ENCODE results near the gene PEBP1. TPM values are rescaled to one million over a fixed set of nuclear protein-coding genes. Genes with fewer than 3 reads are reported as not detected.

PEBP1 gene
- total RNA-seq, 1 donor from 2014 or later: 168 TPM

DNA sequence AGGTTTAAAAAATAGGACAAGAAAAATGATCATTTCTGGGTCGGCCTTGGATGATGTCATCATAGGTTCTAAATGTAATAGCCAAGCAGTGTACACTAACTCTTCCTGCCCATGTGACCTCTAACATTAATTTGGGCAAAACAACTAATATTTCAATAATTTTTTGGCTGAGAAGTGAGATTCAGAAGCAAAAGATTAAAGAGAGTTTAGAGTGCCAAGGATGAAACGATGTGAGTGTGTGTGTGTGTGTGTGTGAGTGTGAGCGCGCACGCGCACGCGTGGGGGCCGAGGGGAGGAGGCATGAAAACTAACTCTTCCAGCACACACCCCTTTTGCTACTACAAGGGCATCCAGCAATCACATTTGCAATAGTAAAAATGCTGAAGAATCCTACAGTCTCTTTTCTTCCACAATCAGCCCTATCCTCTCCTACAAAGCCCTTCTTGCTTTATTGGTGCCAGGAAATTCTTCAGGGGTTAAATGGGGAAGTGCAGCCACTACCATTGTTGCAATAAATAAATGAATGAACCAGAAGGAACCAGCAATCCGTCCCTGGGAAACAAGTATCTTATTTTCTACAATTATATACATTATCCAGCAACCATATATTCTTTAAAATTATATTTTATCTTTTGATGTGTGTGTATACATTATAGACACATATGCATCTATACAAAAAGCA lies 52.9 kb downstream of the PEBP1 start:
- H3K36me3 ChIP-seq (ENCODE audit: control insufficient read depth, insufficient read depth, low read length): peaks cover 1% of the 10 kb centered on the region
- FAIRE-seq (no peak), DNase-seq (ENCODE audit: low read depth) (no peak)
- H3K4me3 ChIP-seq (ENCODE audit: low read depth, low read length): no peak overlapping the region
- no peaks in the 10 kb centered on the region for H3K27me3 ChIP-seq (ENCODE audit: control insufficient read depth, insufficient read depth, low read length)
- TF ChIP-seq CTCF (IDR thresholded peaks at IDR 0.05; ENCODE audit: insufficient read depth, low read length, severe bottlenecking): no peak

DNA sequence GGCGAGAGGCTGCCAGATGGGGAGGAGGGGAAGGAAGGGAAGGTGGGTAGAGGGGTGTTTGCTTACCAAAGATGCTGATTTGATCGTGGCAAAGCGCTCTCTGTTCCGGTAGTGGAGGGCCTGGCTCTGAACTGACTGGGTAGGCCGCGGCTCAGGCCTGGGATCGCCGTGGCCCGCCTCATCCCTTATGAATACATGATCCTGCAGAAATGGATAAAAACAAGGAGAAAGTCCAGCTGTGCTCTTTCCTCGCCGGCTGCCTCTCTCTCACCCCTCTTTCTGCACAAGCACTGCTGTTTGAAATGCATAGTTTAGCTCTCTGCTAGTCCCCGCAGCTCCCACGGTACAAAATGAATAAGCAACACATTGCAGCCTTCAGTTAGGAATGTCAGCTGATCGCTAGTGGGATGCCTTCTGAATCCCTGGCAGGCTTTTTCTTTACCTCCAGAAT lies 53.8 kb downstream of the PEBP1 start:
- Histone ChIP-seq H3K36me3 (ENCODE audit: control insufficient read depth, insufficient read depth, low read length) (peaks cover 1% of the 10 kb centered on the region), H3K4me3 (ENCODE audit: low read depth, low read length) (no peak overlapping the region), H3K27me3 (ENCODE audit: control insufficient read depth, insufficient read depth, low read length) (no peaks in the 10 kb centered on the region)
- TF ChIP-seq CTCF (IDR thresholded peaks at IDR 0.05; ENCODE audit: insufficient read depth, low read length, severe bottlenecking): no peak
- FAIRE-seq (no peak), DNase-seq (ENCODE audit: low read depth) (no peak)

DNA sequence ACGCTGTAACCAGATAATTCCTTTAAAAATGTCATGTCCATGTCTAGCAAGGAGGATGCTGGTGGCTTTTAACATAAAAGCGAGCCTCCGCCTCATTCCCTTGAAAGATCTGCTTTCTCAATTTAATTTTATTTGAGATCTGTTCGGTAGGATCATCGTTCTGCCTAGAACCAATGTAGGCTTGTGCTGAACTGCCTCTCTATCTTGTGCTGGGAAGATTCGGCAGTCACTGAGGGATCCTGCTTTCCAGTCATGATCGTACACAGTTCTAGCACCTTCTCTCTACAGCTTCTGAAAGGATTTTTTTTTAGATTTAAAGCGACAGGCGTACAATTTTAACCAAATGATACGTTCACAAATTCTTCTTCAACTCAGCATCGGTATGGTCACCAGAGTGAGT lies 54.3 kb downstream of the PEBP1 start:
- no peak for TF ChIP-seq CTCF (IDR thresholded peaks at IDR 0.05; ENCODE audit: insufficient read depth, low read length, severe bottlenecking)
- H3K4me3 ChIP-seq (ENCODE audit: low read depth, low read length): no peak overlapping the region
- no peak for FAIRE-seq
- H3K27me3 ChIP-seq (ENCODE audit: control insufficient read depth, insufficient read depth, low read length): no peaks in the 10 kb centered on the region
- H3K36me3 ChIP-seq (ENCODE audit: control insufficient read depth, insufficient read depth, low read length): peaks cover 1% of the 10 kb centered on the region
- no peak for DNase-seq (ENCODE audit: low read depth)

- TF ChIP-seq CTCF (IDR thresholded peaks at IDR 0.05; ENCODE audit: insufficient read depth, low read length, severe bottlenecking): no peak
- no peaks in the 10 kb centered on the region for H3K27me3 ChIP-seq (ENCODE audit: control insufficient read depth, insufficient read depth, low read length)
- H3K36me3 ChIP-seq (ENCODE audit: control insufficient read depth, insufficient read depth, low read length): peaks cover 2% of the 10 kb centered on the region
- H3K4me3 ChIP-seq (ENCODE audit: low read depth, low read length): no peak overlapping the region
- DNase-seq (ENCODE audit: low read depth): no peak
- FAIRE-seq: no peak
These were observed 57.6 kb downstream of the PEBP1 start for GRCh38 chr12:118193477-118193876.

DNA sequence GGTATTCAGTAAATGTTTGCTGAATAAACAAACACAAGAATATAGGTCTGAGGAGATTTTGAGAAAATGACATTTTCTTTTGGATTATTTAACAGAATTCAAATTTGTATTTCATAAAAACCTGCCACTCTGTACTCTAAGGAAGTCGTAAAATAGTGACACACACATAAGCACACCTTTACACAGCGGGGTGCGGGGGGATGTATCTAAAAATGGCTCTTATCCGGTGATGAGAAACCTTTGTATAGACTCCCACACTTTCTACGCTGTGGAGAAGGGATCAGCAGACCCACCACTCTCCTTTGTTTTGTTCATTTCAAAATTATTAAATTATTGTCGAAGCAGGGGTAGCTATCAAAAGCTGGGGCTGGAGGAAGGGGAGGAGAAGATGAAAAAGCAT lies 58.0 kb downstream of the PEBP1 start:
- Histone ChIP-seq H3K27me3 (ENCODE audit: control insufficient read depth, insufficient read depth, low read length) (no peaks in the 10 kb centered on the region), H3K36me3 (ENCODE audit: control insufficient read depth, insufficient read depth, low read length) (peaks cover 4% of the 10 kb centered on the region), H3K4me3 (ENCODE audit: low read depth, low read length) (no peak overlapping the region)
- DNase-seq (ENCODE audit: low read depth): no peak
- no peak for FAIRE-seq
- TF ChIP-seq CTCF (IDR thresholded peaks at IDR 0.05; ENCODE audit: insufficient read depth, low read length, severe bottlenecking): no peak

Other genes starting within 250 kb of the PEBP1 start
- under 0.01 TPM in 1 of 2 replicates, not detected in the other for gene KSR2, start 167.1 kb upstream of the PEBP1 start, total RNA-seq
- gene RFC5, start 119.4 kb upstream of the PEBP1 start, total RNA-seq: 6.1 and 7.4 TPM in 2 replicates
- 125 and 234 TPM in 2 replicates for gene WSB2, start 74.9 kb upstream of the PEBP1 start, total RNA-seq
- 20.0 and 23.0 TPM in 2 replicates for gene VSIG10, start 32.1 kb upstream of the PEBP1 start, total RNA-seq
- 25.3 and 34.3 TPM in 2 replicates for gene TAOK3, start 236.8 kb downstream of the PEBP1 start, total RNA-seq
- gene SUDS3, start 240.4 kb downstream of the PEBP1 start, total RNA-seq: 32.9 and 44.0 TPM in 2 replicates

All from bronchial epithelial cell (primary cell).